Spinal cord (tissue), 10 donors: ENCODE data around the gene SHLD2. TPM values are rescaled to one million over a fixed set of nuclear protein-coding genes. Genes with fewer than 3 reads are reported as not detected.

Experiments used
- DNase-seq, 6 donors: peaks; one replicate each; pipeline versions ENCODE4 v3.0.0 to v3.0.0-alpha.2; 2013 to 2015; ENCODE audit warnings: low spot score in 6 of 6, low read depth in 4 of 6
- H3K27ac ChIP-seq: one replicate; pipeline ENCODE4 v1.5.1; 2013; ENCODE audit warnings: low read depth, low read length, control low read depth
- H3K27me3 ChIP-seq: one replicate; pipeline ENCODE4 v1.6.1; 2013; ENCODE audit warnings: low read length; ENCODE audit not compliant: control insufficient read depth, insufficient read depth
- H3K36me3 ChIP-seq: one replicate; pipeline ENCODE4 v1.6.1; 2013; ENCODE audit warnings: low read length; ENCODE audit not compliant: control insufficient read depth, insufficient read depth
- H3K4me1 ChIP-seq: one replicate; pipeline ENCODE4 v1.6.1; 2013; ENCODE audit warnings: low read length; ENCODE audit not compliant: control insufficient read depth, insufficient read depth
- H3K4me3 ChIP-seq: one replicate; pipeline ENCODE4 v1.5.1; 2013; ENCODE audit warnings: low read depth, low read length, control low read depth
- H3K9me3 ChIP-seq: one replicate; pipeline ENCODE4 v1.6.1; 2013; ENCODE audit warnings: low read length; ENCODE audit not compliant: control insufficient read depth, insufficient read depth
- whole genome bisulfite sequencing: methylation state at CpG from one replicate; pipeline ENCODE4 v1.1.5; 2013; ENCODE audit warnings: missing lambda C conversion rate; ENCODE audit not compliant: insufficient coverage; 5-methylcytosine and 5-hydroxymethylcytosine counted together
- long read RNA-seq, 4 donors: transcript quantifications; one replicate each; lab custom pipeline, GENCODE V29; 2026
- polyA plus RNA-seq, 2 donors: library from polyadenylated mRNA; unstranded; fragments of 120-200 nt; gene quantifications; one replicate each; pipeline ENCODE4 v1.2.1, GENCODE V29; 2013; ENCODE audit not compliant: insufficient read length in 2 of 2
- total RNA-seq, 2 donors: library from RNA; depleted of rRNA in 1 of 2; stranded (reverse); fragments of 120-200 nt in 1 of 2; fragments of >200 nt in 1 of 2; gene quantifications; one replicate each; pipeline versions ENCODE4 v1.2.3 to v1.2.4, GENCODE V29; 2013 to 2014
- donor health status: healthy.

The SHLD2 gene, protein sequence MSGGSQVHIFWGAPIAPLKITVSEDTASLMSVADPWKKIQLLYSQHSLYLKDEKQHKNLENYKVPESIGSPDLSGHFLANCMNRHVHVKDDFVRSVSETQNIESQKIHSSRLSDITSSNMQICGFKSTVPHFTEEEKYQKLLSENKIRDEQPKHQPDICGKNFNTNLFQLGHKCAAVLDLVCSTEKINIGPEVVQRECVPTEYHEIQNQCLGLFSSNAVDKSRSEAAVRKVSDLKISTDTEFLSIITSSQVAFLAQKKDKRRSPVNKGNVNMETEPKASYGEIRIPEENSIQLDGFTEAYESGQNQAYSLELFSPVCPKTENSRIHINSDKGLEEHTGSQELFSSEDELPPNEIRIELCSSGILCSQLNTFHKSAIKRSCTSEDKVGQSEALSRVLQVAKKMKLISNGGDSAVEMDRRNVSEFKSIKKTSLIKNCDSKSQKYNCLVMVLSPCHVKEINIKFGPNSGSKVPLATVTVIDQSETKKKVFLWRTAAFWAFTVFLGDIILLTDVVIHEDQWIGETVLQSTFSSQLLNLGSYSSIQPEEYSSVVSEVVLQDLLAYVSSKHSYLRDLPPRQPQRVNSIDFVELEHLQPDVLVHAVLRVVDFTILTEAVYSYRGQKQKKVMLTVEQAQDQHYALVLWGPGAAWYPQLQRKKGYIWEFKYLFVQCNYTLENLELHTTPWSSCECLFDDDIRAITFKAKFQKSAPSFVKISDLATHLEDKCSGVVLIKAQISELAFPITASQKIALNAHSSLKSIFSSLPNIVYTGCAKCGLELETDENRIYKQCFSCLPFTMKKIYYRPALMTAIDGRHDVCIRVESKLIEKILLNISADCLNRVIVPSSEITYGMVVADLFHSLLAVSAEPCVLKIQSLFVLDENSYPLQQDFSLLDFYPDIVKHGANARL
- total RNA-seq (10 to 100 TPM; 32.9 to 34.6 TPM), polyA plus RNA-seq (10 to 100 TPM; 19.0 to 23.8 TPM)
- long read RNA-seq, donor 1, result 0 reads
- long read RNA-seq, donor 2, partial matches to known transcripts, result 0 of 2 reads
- long read RNA-seq, donor 2, other reads (novel, unspliced or antisense), result 0 of 2 reads
- long read RNA-seq, donor 3, partial matches to known transcripts, result 6 of 9 reads
- long read RNA-seq, donor 3, other reads (novel, unspliced or antisense), result 0 of 9 reads
- long read RNA-seq, donor 4, partial matches to known transcripts, result 43 of 56 reads
- long read RNA-seq, donor 4, other reads (novel, unspliced or antisense), result 11 of 56 reads

- peaks cover 4% of the 10 kb centered on the region for H3K36me3 ChIP-seq
- peak within 1 kb of the TSS; percentile 80 for H3K4me3 ChIP-seq
- H3K27ac ChIP-seq, result peak within 1 kb of the TSS; percentile 87
- no peaks in the 10 kb centered on the region for H3K9me3 ChIP-seq
- peak in 4 of 6 donors; percentile 71 to 94 (median 86) for DNase-seq
- WGBS, result under 1% methylated on average over 85 of the region's 111 CpGs
- H3K27me3 ChIP-seq, result no peaks in the 10 kb centered on the region
- peaks cover 11% of the 10 kb centered on the region for H3K4me1 ChIP-seq
Measured at GRCh38 chr10:87094373-87095235, at the start of gene SHLD2, which contains the start of gene GLUD1. Gene SHLD2 (plus strand): TSS chr10:87095206. CDS start chr10:87151355, 56,149 bp downstream. Gene GLUD1 (minus strand): TSS chr10:87094843. CDS start chr10:87094769, 74 bp downstream.

- no peak for DNase-seq
- Histone ChIP-seq H3K9me3 (no peaks in the 10 kb centered on the region), H3K27me3 (no peaks in the 10 kb centered on the region), H3K36me3 (peaks cover 51% of the 10 kb centered on the region), H3K4me3 (no peak overlapping the region), H3K27ac (no peak overlapping the region), H3K4me1 (no peaks in the 10 kb centered on the region)
- no CpG with 5 or more reads among the region's 6 CpGs for WGBS
Measured at GRCh38 chr10:87045434-87045938, 49.5 kb upstream of the SHLD2 start.

GRCh38 chr10:87053111-87053510, 41.9 kb upstream of the SHLD2 start:
- DNase-seq, result peak in 4 of 6 donors; percentile 56 to 93 (median 72)
- peaks cover 52% of the 10 kb centered on the region for H3K36me3 ChIP-seq
- H3K9me3 ChIP-seq, result no peaks in the 10 kb centered on the region
- no peak overlapping the region for H3K4me3 ChIP-seq
- H3K4me1 ChIP-seq, result peaks cover 25% of the 10 kb centered on the region
- H3K27me3 ChIP-seq, result no peaks in the 10 kb centered on the region
- 23% methylated on average over 2 of the region's 3 CpGs for WGBS
- peak overlapping the region; percentile 68 for H3K27ac ChIP-seq

DNA sequence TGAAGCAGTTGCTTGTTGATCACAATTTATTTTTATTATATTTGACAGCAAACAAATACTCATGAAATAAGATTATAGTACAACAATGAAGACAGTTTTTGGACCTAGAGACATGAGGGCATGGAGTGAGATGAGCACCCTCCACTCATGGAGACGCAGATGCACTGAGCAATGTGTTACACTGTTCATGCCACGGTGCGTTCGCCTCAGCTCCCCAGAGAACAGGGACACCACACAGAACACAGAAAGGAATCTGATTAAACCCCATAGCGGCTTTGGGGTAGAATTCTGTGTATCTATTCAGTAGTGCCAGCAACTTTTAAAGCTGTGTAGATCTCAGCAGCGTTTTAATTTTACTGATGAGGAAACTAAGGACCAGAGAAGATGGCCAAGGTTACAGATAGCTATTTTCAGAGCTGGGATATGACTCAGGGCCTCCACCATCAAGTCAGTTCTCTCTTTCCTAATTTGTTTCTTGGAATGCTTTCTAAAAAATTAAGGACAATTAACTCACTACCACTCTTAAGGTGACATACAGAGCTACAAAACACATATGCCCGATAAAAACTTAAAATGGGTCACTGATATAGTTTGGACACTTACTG, 41.3 kb upstream of the SHLD2 start:
- H3K4me3 ChIP-seq, result no peak overlapping the region
- no peaks in the 10 kb centered on the region for H3K27me3 ChIP-seq
- WGBS, result 60% methylated on average over 1 of the region's 7 CpGs
- H3K9me3 ChIP-seq, result no peaks in the 10 kb centered on the region
- H3K4me1 ChIP-seq, result peaks cover 28% of the 10 kb centered on the region
- peak overlapping the region; percentile 68 for H3K27ac ChIP-seq
- peaks cover 51% of the 10 kb centered on the region for H3K36me3 ChIP-seq
- peak in 3 of 6 donors; percentile 18 to 52 (median 47) for DNase-seq

DNA sequence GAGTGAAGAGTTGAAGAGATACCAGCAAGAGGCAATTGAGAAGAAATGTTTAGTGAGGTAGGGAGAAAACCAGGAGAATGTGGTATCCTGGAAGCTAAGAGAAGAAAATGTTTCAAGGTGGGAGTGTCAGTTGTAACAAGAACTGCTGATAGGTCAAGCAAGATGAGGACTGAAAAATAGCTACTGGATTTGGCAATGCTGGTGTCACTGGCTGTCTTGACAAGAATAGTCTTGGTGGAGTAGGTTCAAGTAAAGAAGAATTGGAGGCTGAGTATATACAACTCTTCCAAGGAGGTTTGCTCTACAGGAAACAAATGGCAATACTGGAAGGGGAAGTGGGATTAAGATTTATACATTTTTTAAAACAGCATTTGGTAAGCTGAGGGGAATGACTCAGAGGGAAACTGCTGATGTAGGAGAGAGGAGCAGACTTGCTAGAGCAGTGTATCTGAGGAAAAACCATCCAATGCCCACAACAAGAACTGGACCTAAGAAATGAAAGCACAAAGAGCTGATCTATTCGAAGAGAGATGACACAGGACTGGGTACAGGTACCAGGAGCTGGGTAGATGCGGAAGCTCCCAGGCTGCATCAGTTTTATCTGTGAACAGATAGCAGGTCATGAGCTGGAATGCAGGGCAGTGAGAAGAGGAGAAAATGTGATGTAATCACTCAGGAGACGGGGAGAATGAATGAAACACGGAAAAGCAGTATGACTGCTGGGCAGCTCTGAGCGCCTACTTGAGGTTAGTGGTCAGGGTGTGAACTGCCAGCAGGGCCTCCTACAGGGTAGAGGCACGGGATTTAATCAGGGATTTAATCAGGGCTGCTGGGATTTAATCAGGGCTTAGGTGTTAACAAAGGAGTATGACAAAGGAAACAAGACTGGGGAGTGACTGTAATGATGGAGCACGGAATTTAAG, 40.4 kb upstream of the SHLD2 start:
- DNase-seq, result peak in 1 of 6 donors; percentile 22
- H3K36me3 ChIP-seq, result peaks cover 43% of the 10 kb centered on the region
- H3K9me3 ChIP-seq, result no peaks in the 10 kb centered on the region
- no peaks in the 10 kb centered on the region for H3K27me3 ChIP-seq
- 60% methylated on average over 7 of the region's 7 CpGs for WGBS
- H3K27ac ChIP-seq, result peak overlapping the region; percentile 68
- no peak overlapping the region for H3K4me3 ChIP-seq
- H3K4me1 ChIP-seq, result peaks cover 30% of the 10 kb centered on the region

- H3K4me3 ChIP-seq, result no peak overlapping the region
- H3K4me1 ChIP-seq, result peaks cover 28% of the 10 kb centered on the region
- peaks cover 41% of the 10 kb centered on the region for H3K36me3 ChIP-seq
- no CpG with 5 or more reads among the region's 1 CpG for WGBS
- H3K27ac ChIP-seq, result peak overlapping the region; percentile 73
- DNase-seq, result peak in 5 of 6 donors; percentile 59 to 89 (median 68)
- no peaks in the 10 kb centered on the region for H3K9me3 ChIP-seq
- H3K27me3 ChIP-seq, result no peaks in the 10 kb centered on the region
Measured at GRCh38 chr10:87058171-87058570, 36.8 kb upstream of the SHLD2 start.

GRCh38 chr10:87059401-87059800, 35.6 kb upstream of the SHLD2 start:
- Histone ChIP-seq H3K4me1 (peaks cover 29% of the 10 kb centered on the region), H3K9me3 (no peaks in the 10 kb centered on the region), H3K36me3 (peaks cover 47% of the 10 kb centered on the region), H3K27ac (no peak overlapping the region), H3K27me3 (no peaks in the 10 kb centered on the region), H3K4me3 (no peak overlapping the region)
- DNase-seq, result no peak
- WGBS, result no CpG with 5 or more reads among the region's 1 CpG
